Measurements from ENCODE around the gene CBFA2T3.

The CBFA2T3 gene

GRCh38 chr16:88955906-88956305 lies 21.1 kb downstream of the CBFA2T3 start:
- no peaks in the 10 kb centered on the region for H3K36me3 Mint-ChIP-seq
- H3K27ac Mint-ChIP-seq, result no peak overlapping the region

GRCh38 chr16:88953003-88953690 lies 23.9 kb downstream of the CBFA2T3 start:
- no peaks in the 10 kb centered on the region for H3K9me3 Mint-ChIP-seq (ENCODE audit: low read depth)
- no peak overlapping the region for H3K27ac Mint-ChIP-seq
- peaks cover 11% of the 10 kb centered on the region for H3K27me3 Mint-ChIP-seq
- peaks cover 14% of the 10 kb centered on the region for H3K4me1 Mint-ChIP-seq (ENCODE audit: low read depth)
- H3K36me3 Mint-ChIP-seq, result no peaks in the 10 kb centered on the region
- no peak overlapping the region for H3K4me3 Mint-ChIP-seq

More at GRCh38 chr16:88955906-88956305, 21.1 kb downstream of the CBFA2T3 start:
- Mint-ChIP-seq H3K9me3 (ENCODE audit: low read depth) (no peaks in the 10 kb centered on the region), H3K4me1 (ENCODE audit: low read depth) (peaks cover 16% of the 10 kb centered on the region), H3K27me3 (peaks cover 18% of the 10 kb centered on the region), H3K4me3 (no peak overlapping the region)

GRCh38 chr16:88951989-88952388 lies 25.0 kb downstream of the CBFA2T3 start:
- Mint-ChIP-seq H3K27me3 (peaks cover 1% of the 10 kb centered on the region), H3K27ac (peak overlapping the region; percentile 46), H3K4me1 (ENCODE audit: low read depth) (peaks cover 2% of the 10 kb centered on the region), H3K36me3 (no peaks in the 10 kb centered on the region), H3K4me3 (no peak overlapping the region), H3K9me3 (ENCODE audit: low read depth) (no peaks in the 10 kb centered on the region)

- H3K27me3 Mint-ChIP-seq, result no peaks in the 10 kb centered on the region
- H3K27ac Mint-ChIP-seq, result no peak overlapping the region
These were observed 25.5 kb downstream of the CBFA2T3 start for GRCh38 chr16:88951501-88951900.

GRCh38 chr16:88948781-88949490 lies 28.1 kb downstream of the CBFA2T3 start:
- Mint-ChIP-seq H3K27me3 (peaks cover 3% of the 10 kb centered on the region), H3K36me3 (no peaks in the 10 kb centered on the region), H3K4me3 (no peak overlapping the region), H3K27ac (no peak overlapping the region), H3K4me1 (ENCODE audit: low read depth) (no peaks in the 10 kb centered on the region), H3K9me3 (ENCODE audit: low read depth) (no peaks in the 10 kb centered on the region)

More at GRCh38 chr16:88951501-88951900, 25.5 kb downstream of the CBFA2T3 start:
- Mint-ChIP-seq H3K4me1 (ENCODE audit: low read depth) (no peaks in the 10 kb centered on the region), H3K36me3 (no peaks in the 10 kb centered on the region), H3K4me3 (no peak overlapping the region), H3K9me3 (ENCODE audit: low read depth) (no peaks in the 10 kb centered on the region)

- Mint-ChIP-seq H3K36me3 (no peaks in the 10 kb centered on the region), H3K4me1 (ENCODE audit: low read depth) (peaks cover 2% of the 10 kb centered on the region), H3K27me3 (peaks cover 8% of the 10 kb centered on the region)
These were observed 31.5 kb downstream of the CBFA2T3 start for GRCh38 chr16:88945473-88945872.

GRCh38 chr16:88943741-88944140 lies 33.3 kb downstream of the CBFA2T3 start:
- Mint-ChIP-seq H3K36me3 (no peaks in the 10 kb centered on the region), H3K27ac (no peak overlapping the region), H3K9me3 (ENCODE audit: low read depth) (no peaks in the 10 kb centered on the region), H3K4me1 (ENCODE audit: low read depth) (peaks cover 6% of the 10 kb centered on the region), H3K4me3 (no peak overlapping the region), H3K27me3 (peaks cover 14% of the 10 kb centered on the region)

More at GRCh38 chr16:88945473-88945872, 31.5 kb downstream of the CBFA2T3 start:
- Mint-ChIP-seq H3K9me3 (ENCODE audit: low read depth) (no peaks in the 10 kb centered on the region), H3K27ac (no peak overlapping the region), H3K4me3 (no peak overlapping the region)

- Mint-ChIP-seq H3K4me1 (ENCODE audit: low read depth) (peaks cover 6% of the 10 kb centered on the region), H3K4me3 (no peak overlapping the region)
These were observed 33.8 kb downstream of the CBFA2T3 start for GRCh38 chr16:88943131-88943664.

GRCh38 chr16:88941913-88942909 lies 34.8 kb downstream of the CBFA2T3 start:
- Mint-ChIP-seq H3K4me1 (ENCODE audit: low read depth) (peaks cover 6% of the 10 kb centered on the region), H3K4me3 (peak overlapping the region; percentile 60), H3K27me3 (peaks cover 17% of the 10 kb centered on the region), H3K9me3 (ENCODE audit: low read depth) (no peaks in the 10 kb centered on the region), H3K27ac (no peak overlapping the region), H3K36me3 (no peaks in the 10 kb centered on the region)

More at GRCh38 chr16:88943131-88943664, 33.8 kb downstream of the CBFA2T3 start:
- Mint-ChIP-seq H3K9me3 (ENCODE audit: low read depth) (no peaks in the 10 kb centered on the region), H3K27ac (no peak overlapping the region), H3K27me3 (peaks cover 14% of the 10 kb centered on the region), H3K36me3 (no peaks in the 10 kb centered on the region)

GRCh38 chr16:88940862-88941817 lies 35.9 kb downstream of the CBFA2T3 start:
- no peaks in the 10 kb centered on the region for H3K36me3 Mint-ChIP-seq
- no peak overlapping the region for H3K4me3 Mint-ChIP-seq
- no peak overlapping the region for H3K27ac Mint-ChIP-seq
- H3K9me3 Mint-ChIP-seq (ENCODE audit: low read depth), result no peaks in the 10 kb centered on the region
- H3K27me3 Mint-ChIP-seq, result peaks cover 18% of the 10 kb centered on the region
- peaks cover 7% of the 10 kb centered on the region for H3K4me1 Mint-ChIP-seq (ENCODE audit: low read depth)

- Mint-ChIP-seq H3K36me3 (no peaks in the 10 kb centered on the region), H3K9me3 (ENCODE audit: low read depth) (no peaks in the 10 kb centered on the region), H3K27me3 (peaks cover 18% of the 10 kb centered on the region), H3K27ac (no peak overlapping the region), H3K4me1 (ENCODE audit: low read depth) (peaks cover 7% of the 10 kb centered on the region), H3K4me3 (no peak overlapping the region)
These were observed 36.8 kb downstream of the CBFA2T3 start for GRCh38 chr16:88939972-88940861.

- H3K36me3 Mint-ChIP-seq, result no peaks in the 10 kb centered on the region
- H3K4me1 Mint-ChIP-seq (ENCODE audit: low read depth), result peaks cover 7% of the 10 kb centered on the region
- H3K27ac Mint-ChIP-seq, result no peak overlapping the region
- H3K9me3 Mint-ChIP-seq (ENCODE audit: low read depth), result no peaks in the 10 kb centered on the region
- H3K4me3 Mint-ChIP-seq, result peak overlapping the region; percentile 46
- H3K27me3 Mint-ChIP-seq, result peaks cover 16% of the 10 kb centered on the region
These were observed 37.6 kb downstream of the CBFA2T3 start for GRCh38 chr16:88939245-88939971.
